ENCODE measurements around the gene SNN.

Gene SNN

GRCh38 chr16:11671271-11671670, 3.0 kb downstream of the SNN start:
- TF ChIP-seq CTCF (IDR thresholded peaks at IDR 0.05; ENCODE audit: low read depth, low read length), result no peak
- DNase-seq (ENCODE audit: low read depth in 2 of 2), result no peak
- no peak overlapping the region for H3K4me3 ChIP-seq (replicated peaks in 1 of 2; ENCODE audit: low read depth in 2 of 2, low read length in 2 of 2)

- no peak overlapping the region for H3K4me3 ChIP-seq (replicated peaks in 1 of 2; ENCODE audit: low read depth in 2 of 2, low read length in 2 of 2)
- no peak for TF ChIP-seq CTCF (IDR thresholded peaks at IDR 0.05; ENCODE audit: low read depth, low read length)
- DNase-seq (ENCODE audit: low read depth in 2 of 2), result no peak
Measured at GRCh38 chr16:11671676-11672075, 3.4 kb downstream of the SNN start.

GRCh38 chr16:11672206-11673090, 4.2 kb downstream of the SNN start:
- DNase-seq (ENCODE audit: low read depth in 2 of 2), result no peak
- no peak for TF ChIP-seq CTCF (IDR thresholded peaks at IDR 0.05; ENCODE audit: low read depth, low read length)
- no peak overlapping the region for H3K4me3 ChIP-seq (replicated peaks in 1 of 2; ENCODE audit: low read depth in 2 of 2, low read length in 2 of 2)

- no peak for DNase-seq (ENCODE audit: low read depth in 2 of 2)
- no peak for TF ChIP-seq CTCF (IDR thresholded peaks at IDR 0.05; ENCODE audit: low read depth, low read length)
- H3K4me3 ChIP-seq (replicated peaks in 1 of 2; ENCODE audit: low read depth in 2 of 2, low read length in 2 of 2), result no peak overlapping the region
Measured at GRCh38 chr16:11673091-11674000, 5.1 kb downstream of the SNN start.

GRCh38 chr16:11674001-11674817, 6.0 kb downstream of the SNN start:
- TF ChIP-seq CTCF (IDR thresholded peaks at IDR 0.05; ENCODE audit: low read depth, low read length), result no peak
- DNase-seq (ENCODE audit: low read depth in 2 of 2), result no peak
- no peak overlapping the region for H3K4me3 ChIP-seq (replicated peaks in 1 of 2; ENCODE audit: low read depth in 2 of 2, low read length in 2 of 2)

- DNase-seq (ENCODE audit: low read depth in 2 of 2), result peak; percentile 45 to 49
- no peak overlapping the region for H3K4me3 ChIP-seq (replicated peaks in 1 of 2; ENCODE audit: low read depth in 2 of 2, low read length in 2 of 2)
- no peak for TF ChIP-seq CTCF (IDR thresholded peaks at IDR 0.05; ENCODE audit: low read depth, low read length)
Measured at GRCh38 chr16:11674818-11675560, 6.7 kb downstream of the SNN start.

Measured in cardiac fibroblast (primary cell).